ENCODE measurements around the gene MESD. TPM values are rescaled to one million over a fixed set of nuclear protein-coding genes. Genes with fewer than 3 reads are reported as not detected.

The MESD gene
- total RNA-seq, 1 donor from 2014 or later, result 24.2 TPM

GRCh38 chr15:80921736-80922410 lies 67.7 kb downstream of the MESD start:
- Histone ChIP-seq H3K4me3 (no peak overlapping the region), H3K27me3 (ENCODE audit: low read depth) (no peaks in the 10 kb centered on the region), H3K36me3 (peaks cover 23% of the 10 kb centered on the region), H3K4me1 (no peaks in the 10 kb centered on the region), H3K27ac (no peak overlapping the region), H3K9me3 (no peaks in the 10 kb centered on the region)
- TF ChIP-seq, protein P1, sequence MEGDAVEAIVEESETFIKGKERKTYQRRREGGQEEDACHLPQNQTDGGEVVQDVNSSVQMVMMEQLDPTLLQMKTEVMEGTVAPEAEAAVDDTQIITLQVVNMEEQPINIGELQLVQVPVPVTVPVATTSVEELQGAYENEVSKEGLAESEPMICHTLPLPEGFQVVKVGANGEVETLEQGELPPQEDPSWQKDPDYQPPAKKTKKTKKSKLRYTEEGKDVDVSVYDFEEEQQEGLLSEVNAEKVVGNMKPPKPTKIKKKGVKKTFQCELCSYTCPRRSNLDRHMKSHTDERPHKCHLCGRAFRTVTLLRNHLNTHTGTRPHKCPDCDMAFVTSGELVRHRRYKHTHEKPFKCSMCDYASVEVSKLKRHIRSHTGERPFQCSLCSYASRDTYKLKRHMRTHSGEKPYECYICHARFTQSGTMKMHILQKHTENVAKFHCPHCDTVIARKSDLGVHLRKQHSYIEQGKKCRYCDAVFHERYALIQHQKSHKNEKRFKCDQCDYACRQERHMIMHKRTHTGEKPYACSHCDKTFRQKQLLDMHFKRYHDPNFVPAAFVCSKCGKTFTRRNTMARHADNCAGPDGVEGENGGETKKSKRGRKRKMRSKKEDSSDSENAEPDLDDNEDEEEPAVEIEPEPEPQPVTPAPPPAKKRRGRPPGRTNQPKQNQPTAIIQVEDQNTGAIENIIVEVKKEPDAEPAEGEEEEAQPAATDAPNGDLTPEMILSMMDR (IDR thresholded peaks at IDR 0.05), result no peak
- ATAC-seq (no peak), DNase-seq (no peak)
- intact Hi-C loops (cut with DNase I), result no loop called here

- H3K4me3 ChIP-seq, result no peak overlapping the region
- H3K4me1 ChIP-seq, result no peaks in the 10 kb centered on the region
- DNase-seq (no peak), ATAC-seq (no peak)
- no peaks in the 10 kb centered on the region for H3K27me3 ChIP-seq (ENCODE audit: low read depth)
- peaks cover 18% of the 10 kb centered on the region for H3K36me3 ChIP-seq
- H3K9me3 ChIP-seq, result no peaks in the 10 kb centered on the region
- H3K27ac ChIP-seq, result no peak overlapping the region
- TF ChIP-seq, protein P1 (IDR thresholded peaks at IDR 0.05), result no peak
- intact Hi-C loops (cut with DNase I), result no loop called here
Measured at GRCh38 chr15:80920271-80920699, 69.3 kb downstream of the MESD start.

DNA sequence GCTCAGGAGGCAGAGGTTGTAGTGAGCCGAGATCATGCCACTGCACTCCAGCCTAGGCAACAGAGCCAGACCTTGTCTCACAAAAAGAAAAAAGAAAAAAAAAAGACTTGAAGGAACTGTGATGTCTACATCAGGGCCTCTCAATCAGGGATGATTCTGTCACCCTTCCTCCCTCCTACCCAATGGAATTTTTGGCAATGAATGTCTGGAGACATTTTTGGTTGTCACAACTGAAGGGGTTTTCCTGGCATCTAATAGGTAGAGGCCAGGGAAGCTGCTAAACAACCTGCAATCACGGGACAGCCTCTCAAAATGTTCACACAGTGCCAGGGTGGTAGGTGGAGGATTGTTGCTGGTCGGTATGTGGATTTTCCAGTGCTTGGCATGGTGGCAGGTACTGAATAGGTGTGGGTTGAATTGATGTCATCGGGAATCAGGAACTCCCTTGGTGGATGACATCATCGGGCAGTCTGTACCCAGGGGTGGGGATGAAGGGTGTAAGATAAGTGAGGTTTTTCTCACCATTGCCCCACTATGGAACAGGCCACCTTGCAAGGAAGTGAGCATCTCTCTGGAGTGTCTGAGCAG lies 71.3 kb downstream of the MESD start:
- no peaks in the 10 kb centered on the region for H3K4me1 ChIP-seq
- no peaks in the 10 kb centered on the region for H3K27me3 ChIP-seq (ENCODE audit: low read depth)
- intact Hi-C loops (cut with DNase I), result no loop called here
- no peak overlapping the region for H3K4me3 ChIP-seq
- no peaks in the 10 kb centered on the region for H3K9me3 ChIP-seq
- no peak overlapping the region for H3K27ac ChIP-seq
- TF ChIP-seq, protein P1 (IDR thresholded peaks at IDR 0.05), result no peak
- no peak for ATAC-seq
- no peak for DNase-seq
- peaks cover 14% of the 10 kb centered on the region for H3K36me3 ChIP-seq

GRCh38 chr15:80916056-80916455 lies 73.6 kb downstream of the MESD start:
- Histone ChIP-seq H3K4me3 (no peak overlapping the region), H3K4me1 (no peaks in the 10 kb centered on the region), H3K9me3 (no peaks in the 10 kb centered on the region), H3K27ac (no peak overlapping the region), H3K27me3 (ENCODE audit: low read depth) (no peaks in the 10 kb centered on the region), H3K36me3 (peaks cover 3% of the 10 kb centered on the region)
- ATAC-seq, result no peak
- intact Hi-C loops (cut with DNase I), result no loop called here
- DNase-seq, result no peak
- TF ChIP-seq, protein P1 (IDR thresholded peaks at IDR 0.05), result no peak

DNA sequence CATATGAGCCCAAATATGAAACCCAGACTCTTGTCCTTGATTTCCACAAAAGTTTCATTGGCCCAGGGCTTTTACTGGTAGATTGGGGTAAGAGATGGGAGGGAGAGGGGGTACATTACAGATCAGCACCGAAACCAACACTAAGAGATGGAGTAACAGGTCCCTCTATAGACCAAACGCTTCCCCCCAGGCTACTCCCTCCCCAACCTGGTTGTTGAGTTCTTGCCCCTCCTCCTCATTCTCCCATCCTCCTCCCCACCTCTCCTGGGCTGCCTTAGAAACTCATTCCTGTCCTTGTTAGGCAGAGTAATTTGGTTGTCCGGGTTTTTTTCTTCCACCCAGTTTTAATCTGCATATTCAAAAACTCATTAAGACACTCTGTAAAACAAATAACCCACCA lies 74.1 kb downstream of the MESD start:
- H3K36me3 ChIP-seq, result peaks cover 9% of the 10 kb centered on the region
- ATAC-seq (no peak), DNase-seq (no peak)
- H3K27me3 ChIP-seq (ENCODE audit: low read depth), result no peaks in the 10 kb centered on the region
- TF ChIP-seq, protein P1 (IDR thresholded peaks at IDR 0.05), result no peak
- H3K27ac ChIP-seq, result no peak overlapping the region
- H3K4me1 ChIP-seq, result no peaks in the 10 kb centered on the region
- intact Hi-C loops (cut with DNase I), result no loop called here
- no peak overlapping the region for H3K4me3 ChIP-seq
- no peaks in the 10 kb centered on the region for H3K9me3 ChIP-seq
